ENCODE data around the gene USP9X. TPM values are rescaled to one million over a fixed set of nuclear protein-coding genes. Genes with fewer than 3 reads are reported as not detected.
A peak's percentile ranks its signal among the peaks of the same experiment; 100 is the strongest.

The USP9X gene
- total RNA-seq, 1 donor from 2014 or later: 80.4 TPM

DNA sequence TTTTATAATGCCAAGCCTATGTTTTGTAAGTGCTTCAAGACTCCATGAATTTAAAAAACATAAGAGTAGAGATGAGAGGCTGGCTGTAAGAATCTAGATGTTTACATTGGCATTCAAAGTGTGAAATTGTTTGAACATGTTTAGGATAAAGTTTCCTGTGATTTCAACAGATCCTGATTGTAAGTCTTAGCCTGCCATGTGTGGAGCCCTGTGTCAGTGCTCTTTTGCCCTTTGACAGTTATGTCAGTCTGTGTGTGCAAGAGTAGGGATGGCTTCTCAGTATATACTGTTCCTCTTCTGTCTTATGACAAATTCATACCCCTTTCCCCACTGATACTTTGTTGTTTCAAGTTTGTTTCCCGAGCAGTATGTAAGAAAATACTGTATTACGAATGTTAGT, 68.2 kb downstream of the USP9X start:
- H3K4me3 Mint-ChIP-seq (ENCODE audit: unreplicated experiment): no peak overlapping the region
- peak overlapping the region; percentile 6 for H3K27ac Mint-ChIP-seq (ENCODE audit: unreplicated experiment)
- H3K4me1 Mint-ChIP-seq (ENCODE audit: unreplicated experiment): peaks cover 13% of the 10 kb centered on the region
- TF ChIP-seq CTCF (IDR thresholded peaks at IDR 0.05): no peak
- H3K9me3 Mint-ChIP-seq (ENCODE audit: unreplicated experiment): peaks cover 3% of the 10 kb centered on the region
- no peaks in the 10 kb centered on the region for H3K27me3 Mint-ChIP-seq (ENCODE audit: unreplicated experiment)
- no peak for DNase-seq (ENCODE audit: extremely low spot score, unreplicated experiment)
- H3K36me3 Mint-ChIP-seq (ENCODE audit: unreplicated experiment): peaks cover 25% of the 10 kb centered on the region

- Mint-ChIP-seq H3K9me3 (ENCODE audit: unreplicated experiment) (peaks cover 3% of the 10 kb centered on the region), H3K4me1 (ENCODE audit: unreplicated experiment) (peaks cover 8% of the 10 kb centered on the region), H3K4me3 (ENCODE audit: unreplicated experiment) (no peak overlapping the region), H3K27ac (ENCODE audit: unreplicated experiment) (no peak overlapping the region), H3K27me3 (ENCODE audit: unreplicated experiment) (no peaks in the 10 kb centered on the region), H3K36me3 (ENCODE audit: unreplicated experiment) (peaks cover 26% of the 10 kb centered on the region)
- no peak for DNase-seq (ENCODE audit: extremely low spot score, unreplicated experiment)
- no peak for TF ChIP-seq CTCF (IDR thresholded peaks at IDR 0.05)
Observed at GRCh38 chrX:41153957-41154356, 68.7 kb downstream of the USP9X start.

DNA sequence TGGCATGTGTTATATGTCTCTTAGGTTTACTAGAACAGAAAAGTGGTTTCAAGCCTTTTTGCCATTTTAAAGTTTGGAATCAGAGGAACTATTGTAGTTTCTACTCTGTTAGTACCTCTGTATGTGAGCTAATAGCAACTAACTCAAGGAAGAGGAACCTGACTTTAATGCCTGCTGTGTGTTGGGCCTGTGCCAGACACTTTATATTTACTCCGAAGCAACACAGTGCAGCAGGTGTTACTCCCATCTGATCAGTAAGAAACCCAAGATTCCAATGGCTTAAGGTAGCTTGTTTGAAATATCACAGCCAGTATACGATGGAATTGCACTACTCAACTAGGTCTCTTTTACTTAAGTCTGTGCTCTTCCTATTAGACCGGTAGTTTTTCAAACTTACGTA, 79.2 kb downstream of the USP9X start:
- Mint-ChIP-seq H3K9me3 (ENCODE audit: unreplicated experiment) (peaks cover 3% of the 10 kb centered on the region), H3K27me3 (ENCODE audit: unreplicated experiment) (no peaks in the 10 kb centered on the region), H3K36me3 (ENCODE audit: unreplicated experiment) (peaks cover 25% of the 10 kb centered on the region), H3K4me1 (ENCODE audit: unreplicated experiment) (no peaks in the 10 kb centered on the region), H3K27ac (ENCODE audit: unreplicated experiment) (no peak overlapping the region), H3K4me3 (ENCODE audit: unreplicated experiment) (no peak overlapping the region)
- no peak for TF ChIP-seq CTCF (IDR thresholded peaks at IDR 0.05)
- DNase-seq (ENCODE audit: extremely low spot score, unreplicated experiment): no peak

GRCh38 chrX:41167888-41168287, 82.6 kb downstream of the USP9X start:
- H3K27ac Mint-ChIP-seq (ENCODE audit: unreplicated experiment): no peak overlapping the region
- H3K27me3 Mint-ChIP-seq (ENCODE audit: unreplicated experiment): no peaks in the 10 kb centered on the region
- TF ChIP-seq CTCF (IDR thresholded peaks at IDR 0.05): no peak
- no peak for DNase-seq (ENCODE audit: extremely low spot score, unreplicated experiment)
- H3K4me1 Mint-ChIP-seq (ENCODE audit: unreplicated experiment): no peaks in the 10 kb centered on the region
- peaks cover 17% of the 10 kb centered on the region for H3K36me3 Mint-ChIP-seq (ENCODE audit: unreplicated experiment)
- H3K9me3 Mint-ChIP-seq (ENCODE audit: unreplicated experiment): peaks cover 3% of the 10 kb centered on the region
- H3K4me3 Mint-ChIP-seq (ENCODE audit: unreplicated experiment): no peak overlapping the region

- H3K4me3 Mint-ChIP-seq (ENCODE audit: unreplicated experiment): no peak overlapping the region
- no peaks in the 10 kb centered on the region for H3K27me3 Mint-ChIP-seq (ENCODE audit: unreplicated experiment)
- peaks cover 4% of the 10 kb centered on the region for H3K4me1 Mint-ChIP-seq (ENCODE audit: unreplicated experiment)
- H3K36me3 Mint-ChIP-seq (ENCODE audit: unreplicated experiment): peaks cover 6% of the 10 kb centered on the region
- no peaks in the 10 kb centered on the region for H3K9me3 Mint-ChIP-seq (ENCODE audit: unreplicated experiment)
- DNase-seq (ENCODE audit: extremely low spot score, unreplicated experiment): no peak
- TF ChIP-seq CTCF (IDR thresholded peaks at IDR 0.05): no peak
- no peak overlapping the region for H3K27ac Mint-ChIP-seq (ENCODE audit: unreplicated experiment)
Observed at GRCh38 chrX:41176263-41176662, 91.0 kb downstream of the USP9X start.

All from osteocyte (in vitro differentiated cells).